WTC11 (cell line): ENCODE measurements around the gene LRIG3.

ENCODE experiments used
- ATF1 ChIP-seq: sonication (generic); formaldehyde crosslinking; IDR thresholded peaks from 2 replicates; pipeline ENCODE4 v1.8.1; 2023; ENCODE audit warnings: mild to moderate bottlenecking, moderate library complexity, missing genetic modification reagents
- ATF6 ChIP-seq: sonication (generic); formaldehyde crosslinking; IDR thresholded peaks from 2 replicates; pipeline ENCODE4 v1.8.1; 2023; ENCODE audit warnings: mild to moderate bottlenecking, missing genetic modification reagents
- CREB1 ChIP-seq: sonication (generic); formaldehyde crosslinking; IDR thresholded peaks from 2 replicates; pipeline ENCODE4 v1.8.0; 2023; ENCODE audit warnings: mild to moderate bottlenecking, missing genetic modification reagents
- CTCF ChIP-seq: fragments of 200-600 bp; IDR thresholded peaks from 2 replicates; pipeline ENCODE4 v1.8.0; 2022; ENCODE audit warnings: antibody characterized with exemption
- ESRRA ChIP-seq: sonication (generic); formaldehyde crosslinking; IDR thresholded peaks from 2 replicates; pipeline ENCODE4 v1.8.1; 2022; ENCODE audit warnings: mild to moderate bottlenecking, missing genetic modification reagents, borderline replicate concordance
- MLX ChIP-seq: sonication (generic); formaldehyde crosslinking; IDR thresholded peaks from 2 replicates; pipeline ENCODE4 v1.8.1; 2023; ENCODE audit warnings: mild to moderate bottlenecking, missing genetic modification reagents, moderate library complexity
- ZBTB43 ChIP-seq: sonication (generic); formaldehyde crosslinking; IDR thresholded peaks from 2 replicates; pipeline ENCODE4 v1.8.1; 2023; ENCODE audit warnings: mild to moderate bottlenecking, missing genetic modification reagents
- ZNF396 ChIP-seq: fragments of 250-450 bp; sonication (Bioruptor Pico); IDR thresholded peaks from 2 replicates; pipeline ENCODE4 v1.8.0; 2021; ENCODE audit warnings: mild to moderate bottlenecking, moderate library complexity, borderline replicate concordance
- ZSCAN18 ChIP-seq: fragments of 250-450 bp; sonication (Bioruptor Pico); IDR thresholded peaks from 2 replicates; pipeline ENCODE4 v2.1.2; 2022; ENCODE audit warnings: mild to moderate bottlenecking, moderate library complexity

- TF ChIP-seq CTCF = no peak
- TF ChIP-seq ZBTB43 (CRISPR knock-in tag) = no peak
- TF ChIP-seq CREB1 (CRISPR knock-in tag) = no peak
- no peak for TF ChIP-seq ZNF396
- no peak for TF ChIP-seq ATF1 (CRISPR knock-in tag)
- TF ChIP-seq ZSCAN18 = no peak
- no peak for TF ChIP-seq ESRRA (CRISPR knock-in tag)
- no peak for TF ChIP-seq MLX
- TF ChIP-seq ATF6 (CRISPR knock-in tag) = no peak
These were observed 39.5 kb upstream of the LRIG3 start for GRCh38 chr12:58959639-58960300.
